ENCODE results near the gene FLYWCH1.

Gene FLYWCH1

GRCh38 chr16:2971134-2971984, 59.6 kb downstream of the FLYWCH1 start:
- DNase-seq, result no peak

GRCh38 chr16:2971985-2972784, 60.5 kb downstream of the FLYWCH1 start:
- DNase-seq, result no peak

GRCh38 chr16:2973093-2973492, 61.4 kb downstream of the FLYWCH1 start:
- DNase-seq, result no peak

- no peak for DNase-seq
Measured at GRCh38 chr16:2973605-2974318, 62.0 kb downstream of the FLYWCH1 start.

GRCh38 chr16:2974319-2975056, 62.8 kb downstream of the FLYWCH1 start:
- DNase-seq, result no peak

- no peak for DNase-seq
Measured at GRCh38 chr16:2975161-2975795, 63.5 kb downstream of the FLYWCH1 start.

GRCh38 chr16:2976201-2976600, 64.5 kb downstream of the FLYWCH1 start:
- DNase-seq, result no peak

- DNase-seq, result no peak
Measured at GRCh38 chr16:2976673-2977072, 64.9 kb downstream of the FLYWCH1 start.

- no peak for DNase-seq
Measured at GRCh38 chr16:2977440-2977839, 65.7 kb downstream of the FLYWCH1 start.

GRCh38 chr16:2979669-2980226, 68.0 kb downstream of the FLYWCH1 start:
- DNase-seq, result peak; percentile 47 to 85

GRCh38 chr16:2980227-2981176, 68.8 kb downstream of the FLYWCH1 start, which contains the start of gene PKMYT1:
PKMYT1 (minus strand) TSS chr16:2980446; CDS start chr16:2979657, 789 bp downstream.
- DNase-seq, result peak; percentile 88 to 96

GRCh38 chr16:2981177-2981898, 69.6 kb downstream of the FLYWCH1 start:
- DNase-seq, result no peak

- no peak for DNase-seq
Measured at GRCh38 chr16:2981899-2982250, 70.1 kb downstream of the FLYWCH1 start.

- DNase-seq, result no peak
Measured at GRCh38 chr16:2982402-2982801, 70.7 kb downstream of the FLYWCH1 start.

- DNase-seq, result peak; percentile 60 to 86
Measured at GRCh38 chr16:2983706-2984136, 72.0 kb downstream of the FLYWCH1 start.

GRCh38 chr16:2985462-2985861, 73.7 kb downstream of the FLYWCH1 start:
- DNase-seq, result no peak

- DNase-seq, result no peak
Measured at GRCh38 chr16:2985893-2986355, 74.2 kb downstream of the FLYWCH1 start.

- no peak for DNase-seq
Measured at GRCh38 chr16:2986623-2987188, 75.0 kb downstream of the FLYWCH1 start.

- no peak for DNase-seq
Measured at GRCh38 chr16:2987286-2987685, 75.6 kb downstream of the FLYWCH1 start.
